Panc1 (cell line): ENCODE results near the gene FBLN2. TPM values are rescaled to one million over a fixed set of nuclear protein-coding genes. Genes with fewer than 3 reads are reported as not detected.

ENCODE experiments used
- ATAC-seq: fragments of 200-7000 bp; cut with Tn5 transposase; 2 replicates; pipeline ENCODE4 v1.9.1; 2020; ENCODE audit warnings: mild to moderate bottlenecking, moderate library complexity
- BruUV-seq: library from RNA; stranded (reverse); fragments of 400-500 nt; replicated peaks from 2 replicates; lab custom pipeline; 2021; lab: Mats Ljungman, UMichigan
- CTCF ChIA-PET: fragments of 300-600 bp; sonication (Branson Sonifier 250); formaldehyde crosslinking; loops from one replicate; lab custom pipeline; 2022; ENCODE audit warnings: antibody characterized with exemption; lab: Charles Lee
- POLR2A ChIA-PET: fragments of 300-600 bp; sonication (Branson Sonifier 250); formaldehyde crosslinking; loops from one replicate; lab custom pipeline; 2022; ENCODE audit warnings: antibody characterized with exemption; lab: Charles Lee
- DNase-seq: peaks from one replicate; pipeline ENCODE4 v3.0.0-alpha.2; 2010; ENCODE audit warnings: low read depth, low spot score
- H3K27ac ChIP-seq: 2 replicates; pipeline ENCODE4 v1.5.1; 2011; ENCODE audit warnings: mild to moderate bottlenecking, low read length, inconsistent platforms
- H3K27me3 ChIP-seq: fragments of 200-500 bp; sonication (Bioruptor generic); 2 replicates; pipeline ENCODE4 v1.6.0; 2014; ENCODE audit warnings: low read length, inconsistent platforms; ENCODE audit not compliant: control insufficient read depth, insufficient read depth
- H3K36me3 ChIP-seq: fragments of 200-500 bp; sonication (Bioruptor generic); 2 replicates; pipeline ENCODE4 v1.5.1; 2014; ENCODE audit warnings: inconsistent platforms, mild to moderate bottlenecking, low read length, moderate library complexity; ENCODE audit not compliant: control insufficient read depth, insufficient read depth
- H3K4me1 ChIP-seq: 2 replicates; pipeline ENCODE4 v1.5.1; 2011; ENCODE audit warnings: inconsistent platforms, mild to moderate bottlenecking, low read length, moderate library complexity; ENCODE audit not compliant: control insufficient read depth, insufficient read depth
- H3K4me3 ChIP-seq, 2 experiments: 2 replicates each; pipeline ENCODE4 v1.5.1; 2011 to 2012; ENCODE audit warnings: low read depth in 2 of 2, low read length in 2 of 2, mild to moderate bottlenecking in 2 of 2, inconsistent platforms in 1 of 2, moderate library complexity in 1 of 2
- H3K9me3 ChIP-seq: fragments of 200-500 bp; sonication (Bioruptor generic); 2 replicates; pipeline ENCODE4 v1.5.1; 2014; ENCODE audit warnings: low read depth, mild to moderate bottlenecking, inconsistent platforms, low read length, moderate library complexity; ENCODE audit not compliant: control insufficient read depth, insufficient read depth
- CTCF ChIP-seq: fragments of 450-650 bp; IDR thresholded peaks from 2 replicates; pipeline ENCODE4 v1.5.1; 2017; ENCODE audit warnings: mild to moderate bottlenecking
- POLR2AphosphoS5 ChIP-seq: IDR thresholded peaks from 2 replicates; pipeline ENCODE4 v1.6.1; 2012; ENCODE audit warnings: mild to moderate bottlenecking, low read depth, low read length, moderate library complexity
- REST ChIP-seq, 2 experiments: IDR thresholded peaks; 2 replicates each; pipeline ENCODE4 v1.6.1; 2011 to 2012; ENCODE audit warnings: low read depth in 2 of 2, control low read depth in 1 of 2, low read length in 1 of 2, mild to moderate bottlenecking in 1 of 2, moderate library complexity in 1 of 2; ENCODE audit not compliant: insufficient read depth in 1 of 2
- SIN3A ChIP-seq: IDR thresholded peaks from 2 replicates; pipeline ENCODE4 v1.6.1; 2012; ENCODE audit warnings: low read depth, mild to moderate bottlenecking, low read length, moderate library complexity, borderline replicate concordance; ENCODE audit not compliant: insufficient read depth
- TCF7L2 ChIP-seq: IDR thresholded peaks from 2 replicates; pipeline ENCODE4 v1.6.1; 2011; ENCODE audit warnings: mild to moderate bottlenecking, low read depth, low read length, inconsistent platforms
- in situ Hi-C: cut with HindIII; loops from 2 replicates; pipeline ENCODE4 v1.10.0; 2016; ENCODE audit warnings: low sequenced_read_pairs, low pct_unique_long_range_greater_than_20kb
- intact Hi-C: fragments of 100-400 bp; cut with micrococcal nuclease; formaldehyde crosslinking; loops from one replicate; pipeline ENCODE4 v1.10.0; 2022; ENCODE audit not compliant: unreplicated experiment
- total RNA-seq: library from RNA; stranded (reverse); gene quantifications from one replicate; pipeline ENCODE4 v1.2.1, GENCODE V29; 2021; ENCODE audit not compliant: unreplicated experiment

Gene FBLN2
- total RNA-seq, 1 experiment from 2014 or later, result 0.44 TPM

- no peak overlapping the region for H3K4me3 ChIP-seq
- no TSS peak for BruUV-seq
- ATAC-seq (peak; percentile 59), DNase-seq (no peak)
- no peaks in the 10 kb centered on the region for H3K4me1 ChIP-seq
- no peaks in the 10 kb centered on the region for H3K36me3 ChIP-seq
- no peaks in the 10 kb centered on the region for H3K9me3 ChIP-seq
- POLR2A ChIA-PET, result interaction anchor here (0.7 kb wide), 1 partner anchor 8 kb away, joined by 4 read pairs; no protein-coding TSS in a partner anchor
- intact Hi-C loops, result no loop called here
- no peaks in the 10 kb centered on the region for H3K27me3 ChIP-seq
- H3K27ac ChIP-seq, result no peak overlapping the region
- TF ChIP-seq CTCF (no peak), SIN3A (no peak), POLR2AphosphoS5 (no peak)
- CTCF ChIA-PET, result no interaction called here
- in situ Hi-C loops, result no loop called here
Observed at GRCh38 chr3:13581485-13582365, 32.8 kb downstream of the FBLN2 start.

- Histone ChIP-seq H3K9me3 (no peaks in the 10 kb centered on the region), H3K4me3 (no peak overlapping the region), H3K4me1 (no peaks in the 10 kb centered on the region), H3K36me3 (no peaks in the 10 kb centered on the region), H3K27me3 (no peaks in the 10 kb centered on the region), H3K27ac (no peak overlapping the region)
- ChIA-PET CTCF (no interaction called here), POLR2A (interaction anchor here (0.7 kb wide), 1 partner anchor 9 kb away, joined by 4 read pairs; no protein-coding TSS in a partner anchor)
- no peak for ATAC-seq
- BruUV-seq, result no TSS peak
- DNase-seq, result no peak
- in situ Hi-C loops, result no loop called here
- intact Hi-C loops, result no loop called here
- TF ChIP-seq REST (IDR thresholded peaks at IDR 0.05; ENCODE audit: insufficient read depth in 1 of 2, low read depth in 2 of 2, low read length in 1 of 2) (no peak), POLR2AphosphoS5 (no peak), SIN3A (no peak), CTCF (no peak), TCF7L2 (no peak)
Observed at GRCh38 chr3:13582366-13583250, 33.7 kb downstream of the FBLN2 start.
